Ascending aorta (tissue), 2 donors: ENCODE results near the gene TTLL9. TPM values are rescaled to one million over a fixed set of nuclear protein-coding genes. Genes with fewer than 3 reads are reported as not detected.

Source experiments
- DNase-seq, 2 donors: peaks; one replicate each; pipeline ENCODE4 v3.0.0-alpha.2; 2019; ENCODE audit warnings: low spot score in 2 of 2
- H3K27ac ChIP-seq, 2 donors: fragments of 200-600 bp; sonication (generic); one replicate each; pipeline ENCODE4 v1.5.1; 2016 to 2017; ENCODE audit warnings: mild to moderate bottlenecking in 1 of 2
- H3K27me3 ChIP-seq: fragments of 200-600 bp; sonication (generic); one replicate; pipeline ENCODE4 v1.5.1; 2017
- H3K36me3 ChIP-seq, 2 donors: fragments of 200-600 bp; sonication (generic); one replicate each; pipeline ENCODE4 v1.5.1; 2016
- H3K4me1 ChIP-seq, 2 donors: fragments of 200-600 bp; sonication (generic); one replicate each; pipeline ENCODE4 v1.5.1; 2016 to 2017; ENCODE audit warnings: mild to moderate bottlenecking in 1 of 2
- H3K4me3 ChIP-seq, 2 donors: fragments of 200-600 bp; sonication (generic); one replicate each; pipeline ENCODE4 v1.5.1; 2016 to 2017; ENCODE audit warnings: mild to moderate bottlenecking in 1 of 2
- H3K9me3 ChIP-seq, 2 donors: fragments of 200-600 bp; sonication (generic); one replicate each; pipeline ENCODE4 v1.5.1; 2016
- intact Hi-C: fragments of 100-400 bp; cut with DNase I; formaldehyde crosslinking; loops from one replicate; pipeline ENCODE4 v1.15.1; 2023
- total RNA-seq: library from RNA; depleted of rRNA; stranded (reverse); fragments of >200 nt; gene quantifications from one replicate; pipeline ENCODE4 v1.1.0, GENCODE V29; 2016
- TF ChIP-seq, protein P1 (sequence below), 3 experiments: fragments of 200-600 bp in 2 of 3; fragments of 450-650 bp in 1 of 3; sonication (generic) in 2 of 3; IDR thresholded peaks; one replicate each; pipeline ENCODE4 v1.5.1; 2016 to 2019; ENCODE audit warnings: antibody characterized with exemption in 3 of 3, mild to moderate bottlenecking in 1 of 3, moderate library complexity in 1 of 3

The TTLL9 gene, protein sequence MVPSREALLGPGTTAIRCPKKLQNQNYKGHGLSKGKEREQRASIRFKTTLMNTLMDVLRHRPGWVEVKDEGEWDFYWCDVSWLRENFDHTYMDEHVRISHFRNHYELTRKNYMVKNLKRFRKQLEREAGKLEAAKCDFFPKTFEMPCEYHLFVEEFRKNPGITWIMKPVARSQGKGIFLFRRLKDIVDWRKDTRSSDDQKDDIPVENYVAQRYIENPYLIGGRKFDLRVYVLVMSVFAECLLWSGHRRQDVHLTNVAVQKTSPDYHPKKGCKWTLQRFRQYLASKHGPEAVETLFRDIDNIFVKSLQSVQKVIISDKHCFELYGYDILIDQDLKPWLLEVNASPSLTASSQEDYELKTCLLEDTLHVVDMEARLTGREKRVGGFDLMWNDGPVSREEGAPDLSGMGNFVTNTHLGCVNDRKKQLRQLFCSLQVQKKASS
- not detected for total RNA-seq

DNA sequence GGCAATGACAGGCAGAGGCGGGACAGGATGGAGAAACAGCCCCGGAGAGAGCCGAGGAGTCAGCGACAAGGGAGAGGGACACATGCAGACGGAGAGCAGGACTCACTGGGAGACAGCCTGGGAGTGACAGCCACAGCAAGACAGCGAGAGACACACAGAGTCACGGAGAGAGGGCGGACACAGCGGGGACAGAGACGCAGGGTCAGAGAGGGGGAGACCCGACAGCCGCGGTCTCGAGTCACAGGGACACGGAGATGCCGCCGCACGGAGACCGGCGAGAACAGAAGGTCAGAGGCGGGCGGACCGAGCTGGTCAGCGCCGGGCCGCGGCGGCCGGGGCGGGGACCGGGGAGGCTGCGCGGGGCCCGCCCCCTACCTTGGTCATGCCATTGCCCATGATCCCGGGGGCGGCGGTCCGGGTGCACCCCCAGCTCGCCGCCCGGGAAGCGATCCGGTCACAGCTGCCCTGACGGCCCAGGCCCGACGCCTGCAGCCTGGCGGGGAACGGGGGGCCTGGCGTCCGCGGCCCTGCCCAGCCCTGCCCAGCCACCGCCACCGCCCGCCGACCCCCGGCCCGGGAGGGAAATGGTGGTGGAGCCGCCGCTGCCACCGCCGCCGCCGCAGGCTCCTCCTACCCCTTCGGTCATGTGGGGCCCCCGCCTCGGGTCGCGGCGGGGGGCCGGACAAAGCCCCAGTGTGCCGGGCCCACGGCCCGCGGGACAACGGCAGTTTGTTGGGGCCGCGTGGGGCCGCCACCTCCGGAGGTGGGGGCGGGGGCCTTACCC is at the start of gene TTLL9, which contains the start of gene DUSP15:
Gene TTLL9 (plus strand): TSS at position 693 of the 784 bp plus-strand sequence. CDS start 493 bp downstream, outside the sequence.
Gene DUSP15 (minus strand): TSS at position 586 of the 784 bp plus-strand sequence. CDS start 190 bp downstream, at position 396.
- TF ChIP-seq, protein P1, sequence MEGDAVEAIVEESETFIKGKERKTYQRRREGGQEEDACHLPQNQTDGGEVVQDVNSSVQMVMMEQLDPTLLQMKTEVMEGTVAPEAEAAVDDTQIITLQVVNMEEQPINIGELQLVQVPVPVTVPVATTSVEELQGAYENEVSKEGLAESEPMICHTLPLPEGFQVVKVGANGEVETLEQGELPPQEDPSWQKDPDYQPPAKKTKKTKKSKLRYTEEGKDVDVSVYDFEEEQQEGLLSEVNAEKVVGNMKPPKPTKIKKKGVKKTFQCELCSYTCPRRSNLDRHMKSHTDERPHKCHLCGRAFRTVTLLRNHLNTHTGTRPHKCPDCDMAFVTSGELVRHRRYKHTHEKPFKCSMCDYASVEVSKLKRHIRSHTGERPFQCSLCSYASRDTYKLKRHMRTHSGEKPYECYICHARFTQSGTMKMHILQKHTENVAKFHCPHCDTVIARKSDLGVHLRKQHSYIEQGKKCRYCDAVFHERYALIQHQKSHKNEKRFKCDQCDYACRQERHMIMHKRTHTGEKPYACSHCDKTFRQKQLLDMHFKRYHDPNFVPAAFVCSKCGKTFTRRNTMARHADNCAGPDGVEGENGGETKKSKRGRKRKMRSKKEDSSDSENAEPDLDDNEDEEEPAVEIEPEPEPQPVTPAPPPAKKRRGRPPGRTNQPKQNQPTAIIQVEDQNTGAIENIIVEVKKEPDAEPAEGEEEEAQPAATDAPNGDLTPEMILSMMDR (IDR thresholded peaks at IDR 0.05) = no peak
- peak in 1 of 2 donors; percentile 77 for DNase-seq
- peak within 1 kb of the TSS; percentile 88 to 90 for H3K4me3 ChIP-seq
- intact Hi-C loops = loop anchor here (1.0 to 10.0 kb wide), 4 partner anchors 9 to 335 kb away; partner anchors contain the start of genes FOXS1, PDRG1, PLAGL2 and POFUT1
- no peaks in the 10 kb centered on the region for H3K36me3 ChIP-seq
- no peaks in the 10 kb centered on the region for H3K9me3 ChIP-seq
- peak within 1 kb of the TSS; percentile 41 to 68 for H3K27ac ChIP-seq
- no peaks in the 10 kb centered on the region for H3K27me3 ChIP-seq
- H3K4me1 ChIP-seq = peaks cover 5 to 21% of the 10 kb centered on the region in 2 donors

DNA sequence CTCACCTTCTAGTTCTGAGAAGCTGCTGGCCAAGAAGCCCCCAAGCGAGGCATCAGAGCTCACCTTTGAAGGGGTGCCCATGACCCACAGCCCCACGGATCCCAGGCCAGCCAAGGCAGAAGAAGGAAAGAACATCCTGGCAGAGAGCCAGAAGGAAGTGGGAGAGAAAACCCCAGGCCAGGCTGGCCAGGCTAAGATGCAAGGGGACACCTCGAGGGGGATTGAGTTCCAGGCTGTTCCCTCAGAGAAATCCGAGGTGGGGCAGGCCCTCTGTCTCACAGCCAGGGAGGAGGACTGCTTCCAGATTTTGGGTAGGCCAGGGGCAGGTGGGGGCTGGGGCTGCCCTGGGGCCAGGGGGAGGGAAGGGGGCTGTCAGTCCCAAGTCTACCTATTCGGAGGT is 49.0 kb upstream of the TTLL9 start:
- Histone ChIP-seq H3K9me3 (no peaks in the 10 kb centered on the region), H3K4me1 (peaks cover 9 to 29% of the 10 kb centered on the region in 2 donors), H3K36me3 (no peaks in the 10 kb centered on the region), H3K27me3 (no peaks in the 10 kb centered on the region), H3K4me3 (no peak overlapping the region), H3K27ac (peak overlapping the region; percentile 53 to 79)
- intact Hi-C loops = loop anchor here (10.0 kb wide), 1 partner anchor 383 kb away; the partner anchor contains the start of genes PLAGL2 and POFUT1
- TF ChIP-seq, protein P1 (IDR thresholded peaks at IDR 0.05) = no peak
- peak in 1 of 2 donors; percentile 61 for DNase-seq

DNA sequence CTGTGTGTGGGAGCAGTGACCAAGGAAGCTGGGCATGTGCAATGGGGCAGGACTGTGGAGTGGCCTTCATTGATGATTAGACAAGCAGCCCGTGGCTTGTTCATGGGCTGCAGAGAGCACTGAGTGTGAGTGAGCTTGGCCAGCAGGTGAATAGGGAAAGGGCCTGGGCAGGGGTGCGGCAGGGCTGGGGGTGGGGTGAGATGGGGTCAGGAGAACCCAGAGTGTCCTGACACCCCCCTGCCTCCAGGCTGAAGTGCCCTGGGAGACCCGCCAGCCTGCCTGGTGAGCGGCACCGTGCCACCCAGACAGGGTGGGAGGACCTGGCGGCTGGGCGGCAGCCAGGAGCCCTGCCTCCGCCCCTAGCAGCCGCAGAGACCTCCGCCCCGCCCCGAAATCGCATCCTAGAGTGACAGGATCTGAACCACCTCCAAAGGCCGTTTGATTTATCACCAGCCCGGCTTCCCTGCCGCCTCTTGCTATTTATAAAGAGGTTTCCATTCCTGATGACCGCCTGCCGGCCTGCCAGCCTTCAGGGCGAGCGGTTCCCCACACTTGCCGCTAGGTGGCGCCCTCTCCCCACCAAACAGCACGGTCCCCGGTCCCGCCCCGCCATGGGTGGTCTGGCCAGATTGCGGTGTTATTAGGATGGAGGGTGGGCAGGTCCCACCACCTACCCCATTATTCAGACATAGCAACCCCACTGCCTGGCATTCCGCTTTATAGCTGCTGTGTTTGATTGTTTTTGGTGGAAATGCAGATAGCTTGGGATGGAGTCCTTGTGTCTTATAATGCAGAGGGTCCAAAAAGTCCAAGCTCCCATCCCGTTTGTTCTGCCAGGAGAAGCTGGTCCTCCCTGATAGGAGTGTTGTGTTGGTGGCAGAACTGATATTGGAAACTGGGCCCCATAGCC is 47.8 kb upstream of the TTLL9 start:
- Histone ChIP-seq H3K4me1 (peaks cover 9 to 29% of the 10 kb centered on the region in 2 donors), H3K27ac (peak overlapping the region; percentile 53 to 79), H3K36me3 (no peaks in the 10 kb centered on the region), H3K9me3 (no peaks in the 10 kb centered on the region), H3K27me3 (no peaks in the 10 kb centered on the region), H3K4me3 (peak overlapping the region in 1 of 2 donors; percentile 1)
- TF ChIP-seq, protein P1 (IDR thresholded peaks at IDR 0.05) = peak; percentile 95 to 99 (median 98)
- intact Hi-C loops = loop anchor here (1.0 to 10.0 kb wide), 6 partner anchors 14 to 382 kb away; partner anchors contain the start of genes PDRG1, PLAGL2 and POFUT1
- peak; percentile 59 to 94 for DNase-seq

DNA sequence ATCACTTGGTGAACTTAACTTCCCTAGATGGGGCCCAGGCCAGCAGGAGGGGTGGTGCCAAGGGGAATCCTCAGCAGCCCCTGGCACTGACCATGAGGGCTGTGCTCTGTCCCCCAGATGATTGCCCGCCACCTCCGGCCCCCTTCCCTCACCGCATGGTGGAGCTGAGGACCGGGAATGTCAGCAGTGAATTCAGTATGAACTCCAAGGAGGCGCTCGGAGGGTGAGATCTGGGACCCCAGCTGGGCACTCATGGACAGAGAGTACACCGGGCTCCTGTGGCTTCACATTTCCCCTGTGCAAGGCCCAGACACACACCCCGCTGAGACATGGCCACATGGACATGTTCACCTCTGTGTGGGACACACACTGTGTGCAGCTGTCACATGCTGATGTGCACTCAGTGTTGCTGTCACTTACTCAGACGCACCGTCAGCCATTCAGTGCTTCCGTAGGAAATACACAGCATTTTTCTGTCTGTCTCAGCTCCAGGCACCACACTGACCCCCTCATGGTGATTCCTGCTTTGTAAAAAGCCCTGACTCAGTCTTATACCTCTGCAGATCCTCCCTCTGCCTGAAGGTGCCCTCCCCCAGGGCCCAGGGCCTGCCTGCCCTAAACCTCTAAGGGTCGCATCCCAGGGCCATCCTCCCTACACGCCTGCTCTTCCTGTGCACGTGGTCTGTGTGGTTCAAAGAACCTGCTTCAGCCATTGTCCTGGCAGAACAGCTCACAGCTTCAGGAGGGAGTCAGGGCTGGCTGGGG is 46.9 kb upstream of the TTLL9 start:
- H3K9me3 ChIP-seq = no peaks in the 10 kb centered on the region
- H3K27ac ChIP-seq = peak overlapping the region; percentile 28 to 79
- no peaks in the 10 kb centered on the region for H3K27me3 ChIP-seq
- TF ChIP-seq, protein P1 (IDR thresholded peaks at IDR 0.05) = no peak
- no peak for DNase-seq
- intact Hi-C loops = loop anchor here (1.0 to 10.0 kb wide), 5 partner anchors 13 to 381 kb away; partner anchors contain the start of genes PDRG1, PLAGL2 and POFUT1
- peaks cover 9 to 29% of the 10 kb centered on the region in 2 donors for H3K4me1 ChIP-seq
- H3K36me3 ChIP-seq = no peaks in the 10 kb centered on the region
- H3K4me3 ChIP-seq = no peak overlapping the region
